ENCODE measurements around the gene CPED1.
"Not testable (repeated sequence)": the region's sequence is repeated elsewhere in the genome, so short reads cannot be mapped to it uniquely, and the experiment has no call there.

CPED1 gene

DNA sequence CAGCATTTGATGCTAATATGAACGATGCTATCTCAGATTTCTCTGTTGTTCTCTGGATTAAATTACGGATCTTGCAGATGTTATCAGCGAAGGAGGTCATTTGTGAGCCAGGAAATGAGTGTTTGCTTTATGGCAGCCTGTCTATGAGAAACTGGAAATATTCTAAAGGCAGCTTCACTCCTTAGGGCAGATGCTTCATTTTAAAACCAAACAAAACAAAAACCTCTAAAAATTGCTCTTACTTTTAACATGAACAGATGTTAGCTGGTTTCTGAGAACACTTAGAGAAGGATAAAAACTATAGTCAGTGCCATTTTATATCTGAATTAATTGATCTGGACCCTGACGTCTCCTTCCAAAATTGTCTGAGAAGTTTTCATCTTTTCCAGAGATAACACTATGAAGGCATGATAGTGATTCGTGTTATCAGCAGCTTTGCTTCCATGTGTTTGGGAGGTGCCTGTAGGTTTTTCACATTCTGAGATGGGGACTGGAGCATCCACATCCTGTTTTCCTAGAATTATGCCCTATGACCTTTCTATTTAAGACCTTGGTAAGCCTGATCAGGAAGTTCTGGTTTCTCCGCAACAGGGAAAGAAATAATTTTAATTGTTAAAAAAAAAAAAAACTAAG is 53.1 kb downstream of the CPED1 start:
- DNase-seq (ENCODE audit: low spot score): peak; percentile 60

DNA sequence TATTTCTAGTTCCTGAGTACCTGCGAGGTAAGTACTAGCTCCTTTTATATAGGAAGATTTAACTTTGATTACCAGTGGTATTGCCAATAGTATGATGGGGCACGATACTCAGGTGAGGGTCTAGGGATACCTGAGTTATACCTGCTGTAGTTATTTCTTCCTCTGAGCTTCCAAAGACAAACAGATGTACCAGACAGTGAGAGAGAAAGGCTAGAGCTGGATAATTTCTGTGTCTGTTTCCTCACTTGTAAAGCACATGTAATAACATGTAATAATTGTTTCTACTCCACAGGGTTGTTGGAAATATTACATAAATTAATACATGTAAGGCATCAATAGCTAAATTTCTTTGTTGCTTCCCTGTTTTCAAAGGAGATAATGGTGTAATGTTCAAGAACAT is 53.7 kb downstream of the CPED1 start:
- no peak for DNase-seq (ENCODE audit: low spot score)

DNA sequence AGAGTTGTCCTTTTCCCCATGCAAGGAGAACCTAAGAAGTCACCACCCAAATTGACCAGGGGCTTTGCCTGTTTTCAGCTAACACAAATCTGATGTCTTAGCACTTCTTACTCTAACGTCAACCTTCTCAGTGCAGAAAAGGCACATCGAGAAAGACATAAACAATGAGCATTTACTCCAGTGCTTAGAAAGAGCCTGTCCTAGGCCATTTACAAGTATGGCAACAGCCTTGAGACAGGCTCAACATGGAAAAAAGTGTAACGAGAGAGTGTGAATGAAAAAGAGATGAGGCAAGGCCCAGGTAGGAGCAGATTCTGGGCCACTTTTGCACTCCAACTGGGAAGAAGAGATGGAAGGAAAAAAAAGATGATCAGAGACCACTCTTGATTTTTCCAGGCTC is 54.4 kb downstream of the CPED1 start:
- no peak for DNase-seq (ENCODE audit: low spot score)

DNA sequence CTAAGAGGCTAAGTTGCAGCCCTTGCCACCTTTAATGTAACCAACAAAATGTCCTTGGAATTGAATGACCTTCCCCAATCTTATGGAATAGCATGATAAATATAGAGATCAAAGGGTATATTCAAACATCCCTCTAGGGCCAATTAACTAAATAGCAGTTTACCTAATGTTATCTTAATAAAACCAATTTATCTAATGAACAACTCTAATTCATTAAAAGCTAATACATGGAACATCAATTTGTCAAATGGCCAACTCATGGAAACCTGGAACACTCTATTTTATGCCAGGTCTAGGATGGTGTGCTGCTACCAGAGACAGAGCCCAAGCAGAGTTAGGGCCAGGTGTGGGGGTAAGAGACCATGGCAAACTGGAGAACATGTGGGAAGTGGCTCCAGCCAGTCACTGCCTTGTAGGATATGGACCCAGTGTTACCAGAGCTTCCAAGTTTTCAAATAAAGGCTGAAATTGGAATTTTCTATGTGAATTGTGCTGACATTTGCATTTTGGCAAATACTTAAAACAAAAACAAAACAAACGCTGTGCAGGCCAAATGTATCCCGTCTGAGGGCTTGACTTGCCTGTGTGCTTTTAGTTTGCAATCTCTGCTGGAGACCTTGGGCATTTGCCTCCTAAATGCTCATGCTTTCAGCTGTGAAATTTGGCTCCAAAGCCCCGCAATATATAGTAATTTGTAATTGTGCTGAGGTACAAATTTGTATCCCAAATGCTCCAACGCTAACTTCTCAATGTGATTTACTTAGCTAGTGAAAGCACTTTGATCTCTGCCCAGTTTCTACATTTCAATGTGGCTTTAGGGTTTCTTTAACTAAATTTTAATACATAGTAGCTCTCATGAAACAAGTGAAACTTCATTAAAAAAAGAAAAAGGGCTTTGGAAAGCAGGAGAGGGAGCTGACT is 55.1 kb downstream of the CPED1 start:
- DNase-seq (ENCODE audit: low spot score): no peak

DNA sequence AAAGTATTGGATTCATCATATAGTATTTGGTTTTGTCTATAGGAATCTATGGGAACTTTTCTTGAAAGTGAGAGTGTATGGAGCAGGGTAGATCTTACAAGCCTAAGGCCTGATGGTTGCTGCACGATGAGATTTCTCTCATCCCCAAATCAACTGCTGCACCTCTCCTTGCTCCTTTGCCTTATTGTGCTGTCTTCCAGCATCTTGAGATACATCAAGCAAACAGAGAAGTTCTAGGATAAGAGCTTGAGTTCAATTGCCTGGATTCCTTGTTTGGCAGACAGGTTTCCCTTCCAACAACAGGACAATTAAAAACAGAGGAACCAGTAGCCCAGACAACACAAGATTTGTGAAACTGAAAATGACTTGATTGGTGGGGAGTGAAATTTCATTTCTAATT is 56.6 kb downstream of the CPED1 start:
- no peak for DNase-seq (ENCODE audit: low spot score)

DNA sequence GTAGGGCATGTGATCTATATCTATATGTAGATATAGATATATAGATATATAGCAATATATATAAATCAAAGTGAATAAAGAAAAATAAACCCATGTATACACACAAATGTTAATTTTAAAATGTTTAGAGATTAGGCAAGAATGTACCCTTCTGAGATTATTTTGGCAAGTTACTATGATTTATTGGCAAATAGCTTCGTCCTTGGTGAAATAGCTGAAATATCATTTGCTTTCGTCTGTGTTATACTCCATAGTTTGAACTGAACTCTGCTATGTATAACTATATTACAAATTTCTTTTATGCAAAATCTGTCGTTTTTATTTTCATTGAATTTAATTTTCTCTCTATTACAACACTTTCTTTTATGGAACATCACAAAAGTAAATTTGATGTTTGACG is 57.5 kb downstream of the CPED1 start:
- DNase-seq (ENCODE audit: low spot score): no peak

DNA sequence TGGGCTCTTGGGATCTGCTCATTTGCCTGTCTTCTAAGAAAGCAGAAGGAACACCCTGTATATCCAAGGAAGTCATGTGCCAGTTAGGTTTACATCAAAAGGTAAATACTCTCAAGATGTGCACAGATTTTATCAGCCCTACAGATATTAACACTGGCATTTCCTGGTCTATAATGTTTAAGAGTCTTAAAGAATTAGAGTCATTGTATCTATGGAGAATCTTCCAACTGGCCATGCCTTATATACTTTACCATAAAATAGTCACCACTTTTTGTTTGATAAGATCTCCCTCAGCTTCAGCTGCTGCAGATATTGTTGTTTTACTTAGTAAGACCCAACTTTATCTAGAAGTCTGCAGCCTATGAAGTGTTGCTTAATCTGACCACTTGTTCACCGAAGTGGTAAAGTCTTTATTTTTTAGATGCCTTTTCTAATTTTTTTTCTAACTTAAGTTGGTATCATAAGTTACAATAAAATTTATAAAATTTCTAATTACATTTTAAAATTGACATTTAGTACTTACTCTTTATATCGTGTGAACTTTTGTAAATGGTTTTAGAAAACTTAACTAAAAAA is 58.5 kb downstream of the CPED1 start:
- DNase-seq (ENCODE audit: low spot score): no peak

DNA sequence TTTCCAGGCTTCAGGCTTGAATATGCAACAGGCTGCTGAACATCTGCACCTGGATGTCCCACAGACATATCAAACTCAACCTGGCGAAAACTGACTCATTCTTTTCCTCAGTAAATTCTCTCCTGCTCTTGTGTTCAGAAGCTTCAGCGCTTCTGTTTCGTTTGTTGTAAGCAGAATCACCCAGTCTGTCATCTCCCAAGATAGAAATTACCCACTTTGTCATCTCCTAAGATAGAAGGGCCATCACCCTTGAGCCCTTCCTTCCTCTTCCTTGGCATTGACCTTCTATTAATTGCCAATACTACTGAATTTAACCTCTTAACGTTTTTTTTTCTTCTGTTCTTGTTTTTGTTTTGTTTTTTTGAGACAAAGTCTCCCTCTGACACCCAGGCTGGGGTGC is 59.7 kb downstream of the CPED1 start:
- no peak for DNase-seq (ENCODE audit: low spot score)

DNA sequence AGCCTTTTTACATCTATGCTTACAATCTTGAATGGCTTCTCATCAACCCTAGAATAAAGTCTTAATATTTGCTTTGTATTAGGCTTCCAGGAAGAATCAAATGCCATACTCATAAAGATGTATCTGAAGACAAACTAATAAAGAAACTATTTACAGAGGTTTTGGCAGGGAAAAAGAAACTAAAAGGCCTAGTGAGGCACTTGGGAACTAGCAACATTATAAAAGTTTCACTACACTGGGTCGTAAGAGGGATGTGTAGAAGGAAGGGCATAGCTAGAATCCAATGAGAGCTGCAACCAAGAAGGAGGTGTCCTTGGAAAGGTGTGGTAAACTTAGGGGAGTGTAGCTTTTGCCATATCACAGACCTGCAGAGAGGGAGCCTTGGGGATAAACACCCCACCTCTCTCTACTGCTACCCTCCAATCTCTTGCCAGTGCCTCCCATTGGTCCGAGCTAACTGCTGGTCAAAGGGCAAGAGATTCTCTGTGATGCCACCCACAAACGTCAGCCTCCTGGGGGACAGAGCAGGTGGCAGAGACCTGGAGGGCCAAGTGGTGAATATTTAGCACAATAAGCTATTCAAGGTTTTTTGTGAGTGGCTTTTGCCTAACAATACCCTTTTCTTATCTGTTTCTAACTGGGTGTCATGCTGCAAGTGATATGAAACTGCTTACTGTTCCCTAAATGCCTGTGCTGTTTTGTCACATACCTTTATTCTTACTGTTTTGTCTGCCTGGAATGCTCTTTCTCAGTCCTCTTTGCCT is 60.7 kb downstream of the CPED1 start:
- no peak for DNase-seq (ENCODE audit: low spot score)

DNA sequence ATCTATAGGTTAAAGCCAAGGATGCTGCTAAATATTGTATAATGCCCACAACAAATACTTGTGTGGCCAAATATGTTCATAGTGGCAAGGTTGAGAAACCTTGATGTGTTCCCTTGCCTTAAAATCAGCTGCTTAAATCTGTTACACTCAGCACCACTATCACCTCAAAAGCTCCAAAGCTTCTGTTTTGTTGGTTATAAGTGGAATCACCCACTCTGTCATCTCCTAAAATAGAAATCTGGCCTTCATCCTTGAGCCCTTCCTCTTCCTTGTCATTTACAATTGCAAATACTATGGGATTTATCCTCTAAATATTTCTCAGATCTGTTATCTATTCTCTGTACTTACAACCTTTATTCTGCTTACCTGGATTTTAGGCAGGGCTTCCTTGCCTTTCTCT is 61.4 kb downstream of the CPED1 start:
- DNase-seq (ENCODE audit: low spot score): no peak

DNA sequence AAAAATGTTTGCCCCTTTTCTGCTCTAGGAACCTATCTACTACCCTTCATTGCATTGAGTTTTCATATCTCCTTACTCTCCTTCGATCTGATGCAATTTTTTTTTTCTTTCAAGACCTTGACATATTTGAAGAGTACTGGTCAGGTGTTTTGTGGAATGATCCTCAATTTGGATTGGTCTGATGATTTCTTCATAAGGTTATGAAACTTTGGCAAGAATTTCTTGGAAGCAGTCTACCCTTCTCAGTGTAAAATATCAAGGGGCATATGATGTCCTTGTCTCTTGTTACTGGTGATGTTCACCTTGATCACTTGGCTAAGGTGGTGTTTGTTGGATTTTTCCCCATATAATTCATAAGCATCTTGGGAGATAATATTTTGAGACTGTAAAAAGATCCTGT is 64.7 kb downstream of the CPED1 start:
- DNase-seq (ENCODE audit: low spot score): no peak

DNA sequence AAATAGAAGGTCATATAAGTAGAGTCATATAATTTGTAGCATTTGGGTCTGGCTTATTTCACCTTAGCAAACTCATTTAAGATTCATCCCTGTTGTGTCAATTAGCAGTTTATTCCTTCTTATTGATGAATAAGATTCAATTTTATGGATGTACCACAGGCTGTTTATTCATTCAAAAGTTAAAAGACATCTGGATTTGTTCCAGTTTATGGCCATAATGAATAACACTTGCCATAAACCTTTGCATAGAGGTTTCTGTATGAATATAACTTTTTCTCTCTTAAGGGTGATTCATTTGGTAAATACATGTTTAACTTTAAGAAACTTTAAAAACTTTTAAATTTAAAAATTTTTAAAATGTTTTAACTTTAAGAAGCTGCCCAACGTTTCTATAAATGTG is 66.4 kb downstream of the CPED1 start:
- DNase-seq (ENCODE audit: low spot score): no peak

DNA sequence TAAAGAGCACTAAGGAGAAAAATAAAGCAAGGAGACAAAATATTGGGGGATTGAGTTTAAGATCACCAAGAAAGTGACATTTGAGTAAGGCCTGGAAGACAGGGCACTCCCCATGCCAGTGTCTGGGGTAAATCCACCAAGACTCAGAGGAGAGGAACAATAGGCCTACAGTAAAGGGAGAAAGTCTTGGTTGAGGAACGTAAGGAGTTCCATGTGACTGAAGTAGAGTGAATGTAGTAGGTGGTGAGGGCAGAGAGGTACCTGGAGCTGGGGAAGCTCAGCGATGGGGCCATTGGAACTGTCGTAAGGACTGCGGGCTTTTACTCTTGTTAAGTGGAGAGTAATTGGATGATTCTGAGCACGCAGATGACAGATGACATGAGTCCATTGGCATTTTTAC is 69.4 kb downstream of the CPED1 start:
- no peak for DNase-seq (ENCODE audit: low spot score)

DNA sequence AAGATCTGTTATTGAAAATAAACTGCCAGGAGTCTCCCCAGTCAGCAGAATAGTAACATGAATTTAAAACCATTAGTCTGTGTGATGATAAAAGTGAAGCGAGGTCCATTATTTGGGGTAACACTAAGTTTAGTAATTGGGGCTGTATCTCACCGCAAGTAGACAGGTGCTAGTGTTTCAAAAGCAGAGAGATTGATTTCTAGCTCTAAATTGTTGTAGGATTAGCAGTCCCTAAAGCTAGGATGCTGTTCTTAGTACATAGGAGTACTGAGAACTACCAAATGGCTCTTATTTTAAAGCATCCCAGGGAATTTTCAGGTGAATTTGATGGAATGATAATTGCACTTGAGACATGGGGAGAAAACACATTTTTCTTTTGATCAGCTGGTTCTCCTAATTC is 70.5 kb downstream of the CPED1 start:
- no peak for DNase-seq (ENCODE audit: low spot score)

DNA sequence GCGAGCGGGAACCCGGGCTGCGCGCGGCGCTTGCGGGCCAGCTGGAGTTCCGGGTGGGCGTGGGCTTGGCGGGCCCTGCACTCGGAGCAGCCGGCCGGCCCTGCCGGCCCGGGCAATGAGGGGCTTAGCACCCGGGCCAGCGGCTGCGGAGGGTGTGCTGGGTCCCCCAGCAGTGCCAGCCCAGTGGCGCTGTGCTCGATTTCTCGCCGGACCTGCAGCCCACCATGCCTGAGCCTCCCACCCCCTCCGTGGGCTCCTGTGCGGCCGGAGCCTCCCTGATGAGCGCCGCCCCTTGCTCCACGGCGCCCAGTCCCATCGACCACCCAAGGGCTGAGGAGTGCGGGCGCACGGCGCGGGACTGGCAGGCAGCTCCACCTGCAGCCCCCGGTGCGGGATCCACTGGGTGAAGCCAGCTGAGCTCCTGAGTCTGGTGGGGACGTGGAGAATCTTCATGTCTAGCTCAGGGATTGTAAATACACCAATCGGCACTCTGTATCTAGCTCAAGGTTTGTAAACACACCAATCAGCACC is 71.5 kb downstream of the CPED1 start:
- not testable (repeated sequence) for DNase-seq (ENCODE audit: low spot score)

DNA sequence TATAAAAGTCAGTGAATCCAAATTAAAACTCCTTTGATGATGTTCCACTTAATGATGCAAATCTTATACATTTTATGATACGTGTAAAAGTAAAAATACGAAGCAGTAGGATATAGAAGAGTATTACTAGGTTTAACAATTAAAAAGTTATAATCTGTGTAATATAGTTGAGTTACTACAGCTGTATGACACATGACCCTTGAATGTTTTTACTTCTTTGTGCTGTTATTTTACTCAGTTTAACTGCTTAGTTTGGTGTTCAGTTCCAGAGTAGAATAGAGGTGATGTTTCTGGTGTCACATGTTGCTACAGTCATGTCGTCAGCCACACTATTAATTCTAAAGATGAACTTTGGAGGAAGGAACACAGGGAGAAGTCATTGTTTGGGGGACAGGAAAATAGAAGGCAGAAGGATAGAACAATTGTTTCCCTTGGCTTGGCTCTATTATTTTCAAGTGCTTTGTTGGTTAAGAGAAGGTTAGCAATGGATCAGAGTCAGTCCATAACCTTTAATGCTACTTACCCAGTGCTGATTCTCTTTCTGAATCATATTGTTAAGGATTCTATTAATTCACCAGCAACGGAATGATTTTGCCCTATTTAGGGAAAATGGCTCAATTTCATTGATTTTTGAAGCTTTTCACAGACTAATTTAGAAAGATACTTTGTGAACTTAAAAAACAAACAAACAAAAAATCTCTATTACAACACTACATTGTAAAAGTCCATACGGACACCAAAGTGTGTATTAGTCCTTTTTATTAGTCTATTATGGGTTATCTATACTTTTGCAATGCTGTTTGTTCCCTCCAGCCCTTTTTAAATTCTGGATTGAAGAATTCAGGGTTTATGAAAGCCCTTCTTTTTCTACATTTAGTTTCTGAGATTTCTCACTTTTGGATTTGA is 73.4 kb downstream of the CPED1 start:
- DNase-seq (ENCODE audit: low spot score): no peak

DNA sequence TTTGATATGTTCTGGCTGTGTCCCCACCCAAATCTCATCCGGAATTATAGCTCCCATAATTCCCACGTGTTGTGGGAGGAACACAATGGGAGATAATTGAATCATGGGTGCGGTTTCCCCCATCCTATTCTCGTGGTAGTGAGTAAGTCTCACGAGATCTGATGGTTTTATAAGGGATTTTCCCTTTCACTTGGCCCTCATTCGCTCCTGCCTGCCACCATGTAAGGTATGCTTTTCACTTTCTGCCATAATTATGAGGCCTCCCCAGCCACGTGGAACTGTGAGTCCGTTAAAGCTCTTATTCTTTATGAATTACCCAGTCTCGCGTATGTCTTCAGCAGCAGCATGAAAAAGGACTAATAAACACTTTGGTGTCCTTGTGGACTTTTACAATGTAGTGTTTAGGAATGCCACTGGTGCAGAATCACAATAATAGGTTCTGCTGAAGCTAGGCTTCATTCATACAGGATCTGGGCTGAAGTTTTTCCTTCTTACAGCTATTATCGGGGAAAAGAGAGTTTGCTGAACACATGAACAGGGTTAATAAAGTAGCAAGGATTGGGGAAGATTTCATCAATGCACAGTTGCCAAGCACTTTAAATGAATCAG is 74.3 kb downstream of the CPED1 start:
- DNase-seq (ENCODE audit: low spot score): no peak

DNA sequence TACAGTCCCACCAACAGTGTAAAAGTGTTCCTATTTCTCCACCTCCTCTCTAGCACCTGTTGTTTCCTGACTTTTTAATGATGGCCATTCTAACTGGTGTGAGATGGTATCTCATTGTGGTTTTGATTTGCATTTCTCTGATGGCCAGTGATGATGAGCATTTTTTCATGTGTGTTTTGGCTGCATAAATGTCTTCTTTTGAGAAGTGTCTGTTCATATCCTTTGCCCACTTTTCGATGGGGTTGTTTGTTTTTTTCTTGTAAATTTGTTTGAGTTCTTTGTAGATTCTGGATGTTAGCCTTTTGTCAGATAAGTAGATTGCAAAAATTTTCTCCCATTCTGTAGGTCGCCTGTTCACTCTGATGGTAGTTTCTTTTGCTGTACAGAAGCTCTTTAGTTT is 79.2 kb downstream of the CPED1 start:
- not testable (repeated sequence) for DNase-seq (ENCODE audit: low spot score)

DNA sequence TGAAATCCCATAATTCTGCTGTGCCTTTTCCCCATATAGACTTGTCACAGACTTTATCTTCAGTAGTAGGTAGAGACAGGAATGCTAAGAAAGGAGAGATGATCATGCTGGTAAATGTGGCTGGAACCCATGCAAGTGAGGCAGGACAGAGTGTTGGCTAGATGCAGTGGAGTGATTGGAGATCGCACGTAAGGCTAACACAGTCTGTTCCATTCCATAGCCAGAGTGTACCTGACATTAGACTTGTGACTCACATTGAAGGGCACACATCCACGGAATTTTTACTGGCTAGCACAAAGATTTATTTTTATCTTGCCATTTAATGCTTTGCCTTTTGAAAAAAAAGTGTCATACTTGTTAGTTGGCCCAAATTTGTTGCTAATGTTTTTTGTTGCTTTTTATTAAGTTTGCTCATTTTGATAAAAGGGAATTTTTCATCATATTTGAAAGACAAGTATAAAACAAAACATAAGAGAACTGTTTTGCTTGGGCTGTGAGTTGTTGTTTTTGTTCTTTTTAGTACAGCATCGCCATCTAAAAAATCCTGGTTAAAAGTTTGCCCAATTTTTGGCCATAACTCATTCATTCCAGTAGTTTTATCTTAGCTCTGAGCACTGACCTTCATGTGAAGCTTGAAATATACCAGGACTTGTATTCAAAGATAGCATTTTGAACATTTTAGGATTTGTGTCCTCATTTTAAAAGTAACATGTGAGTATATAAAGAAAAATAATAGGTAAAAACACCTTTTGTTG is 81.0 kb downstream of the CPED1 start:
- no peak for DNase-seq (ENCODE audit: low spot score)

DNA sequence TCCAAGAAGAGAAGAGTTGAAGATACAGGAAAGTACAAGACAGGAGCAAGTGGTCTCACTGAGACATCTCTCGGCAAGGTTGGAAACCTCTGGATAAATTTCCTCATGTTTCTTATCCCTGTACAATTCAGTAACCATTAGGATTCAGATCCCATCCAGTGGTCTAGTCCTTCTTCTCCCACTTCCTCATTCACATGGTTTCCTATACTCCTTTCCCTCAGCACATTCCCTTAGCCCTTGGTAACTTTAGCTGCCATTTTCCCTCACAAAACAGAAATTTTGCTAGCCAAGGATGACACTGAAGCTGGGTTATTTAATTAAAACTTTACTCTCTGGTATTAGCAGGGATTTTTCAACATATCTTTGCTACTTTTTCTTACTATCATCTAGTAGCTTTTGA is 82.6 kb downstream of the CPED1 start:
- DNase-seq (ENCODE audit: low spot score): no peak
